CD14-positive monocyte (primary cell): ENCODE data around the gene MRPS11. TPM values are rescaled to one million over a fixed set of nuclear protein-coding genes. Genes with fewer than 3 reads are reported as not detected.

Source experiments
- DNase-seq, 3 donors: peaks; one replicate each; pipeline ENCODE4 v3.0.0-alpha.2; 2011 to 2022
- H2AFZ ChIP-seq: 2 replicates; pipeline ENCODE4 v1.6.0; 2012; ENCODE audit warnings: mild to moderate bottlenecking, low read depth, low read length, inconsistent platforms; ENCODE audit not compliant: insufficient read depth, poor library complexity, severe bottlenecking
- H3K27ac ChIP-seq, 2 donors: 1 replicate in 1 of 2; 2 replicates in 1 of 2; pipeline ENCODE4 v1.5.1; 2012 to 2013; ENCODE audit warnings: low read length in 2 of 2, control low read depth in 1 of 2, inconsistent platforms in 1 of 2, low read depth in 1 of 2, mild to moderate bottlenecking in 1 of 2
- H3K27me3 ChIP-seq, 2 donors: one replicate each; pipeline versions ENCODE4 v1.6.0 to v1.6.1; 2011 to 2013; ENCODE audit warnings: low read length in 2 of 2; ENCODE audit not compliant: control insufficient read depth in 2 of 2, insufficient read depth in 2 of 2
- H3K36me3 ChIP-seq, 2 donors: replicated peaks in 1 of 2; 1 replicate in 1 of 2; 2 replicates in 1 of 2; pipeline versions ENCODE4 v1.5.1 to v1.6.1; 2012 to 2013; ENCODE audit warnings: low read length in 2 of 2, control low read depth in 1 of 2, inconsistent platforms in 1 of 2, mild to moderate bottlenecking in 1 of 2; ENCODE audit not compliant: insufficient read depth in 2 of 2, control insufficient read depth in 1 of 2
- H3K4me1 ChIP-seq, 2 donors: 1 replicate in 1 of 2; 2 replicates in 1 of 2; pipeline versions ENCODE4 v1.5.1 to v1.6.1; 2012 to 2013; ENCODE audit warnings: low read length in 2 of 2, control low read depth in 1 of 2, inconsistent platforms in 1 of 2, mild to moderate bottlenecking in 1 of 2, moderate library complexity in 1 of 2; ENCODE audit not compliant: insufficient read depth in 2 of 2, control insufficient read depth in 1 of 2
- H3K4me2 ChIP-seq: replicated peaks from 2 replicates; pipeline ENCODE3; 2012; ENCODE audit warnings: low read length, moderate library complexity, mild to moderate bottlenecking; ENCODE audit not compliant: poor library complexity, severe bottlenecking; ENCODE audit errors: extremely low read depth
- H3K4me3 ChIP-seq, 3 experiments: fragments of 200-600 bp in 1 of 3; sonication (generic) in 1 of 3; replicated peaks in 1 of 3; 1 replicate in 2 of 3; 2 replicates in 1 of 3; pipeline ENCODE4 v1.5.1; 2011 to 2013; ENCODE audit warnings: low read length in 3 of 3, mild to moderate bottlenecking in 3 of 3, control low read depth in 2 of 3, low read depth in 2 of 3, inconsistent platforms in 1 of 3, moderate library complexity in 1 of 3
- H3K79me2 ChIP-seq: 2 replicates; pipeline ENCODE4 v1.6.0; 2012; ENCODE audit warnings: mild to moderate bottlenecking, control low read depth, inconsistent platforms, low read length, moderate library complexity; ENCODE audit not compliant: insufficient read depth
- H3K9ac ChIP-seq: 2 replicates; pipeline ENCODE4 v1.6.0; 2017; ENCODE audit warnings: low read length, mild to moderate bottlenecking; ENCODE audit not compliant: insufficient read depth, poor library complexity, severe bottlenecking
- H3K9me3 ChIP-seq, 2 donors: replicated peaks in 1 of 2; 1 replicate in 1 of 2; 2 replicates in 1 of 2; pipeline versions ENCODE4 v1.5.1 to v1.6.1; 2012 to 2013; ENCODE audit warnings: low read length in 2 of 2, control low read depth in 1 of 2; ENCODE audit not compliant: control insufficient read depth in 1 of 2, insufficient read depth in 1 of 2
- H4K20me1 ChIP-seq: 2 replicates; pipeline ENCODE4 v1.6.0; 2012; ENCODE audit warnings: mild to moderate bottlenecking, low read length, control low read depth, moderate library complexity; ENCODE audit not compliant: insufficient read depth
- H3K27ac Mint-ChIP-seq, 7 donors: one replicate each; pipeline ENCODE4 v1.8.0; 2020; ENCODE audit warnings: mild to moderate bottlenecking in 7 of 7, mixed read lengths in 7 of 7, moderate library complexity in 6 of 7, inconsistent platforms in 2 of 7
- H3K27me3 Mint-ChIP-seq, 3 donors: one replicate each; pipeline ENCODE4 v1.8.0; 2021 to 2022; ENCODE audit warnings: low read depth in 3 of 3, mild to moderate bottlenecking in 3 of 3, mixed read lengths in 3 of 3, moderate library complexity in 3 of 3, inconsistent platforms in 1 of 3
- H3K36me3 Mint-ChIP-seq, 2 donors: one replicate each; pipeline ENCODE4 v1.8.0; 2020; ENCODE audit warnings: mixed read lengths in 2 of 2, inconsistent platforms in 1 of 2, mild to moderate bottlenecking in 1 of 2
- H3K4me1 Mint-ChIP-seq: one replicate; pipeline ENCODE4 v1.8.0; 2020; ENCODE audit warnings: mild to moderate bottlenecking, mixed read lengths
- H3K4me3 Mint-ChIP-seq, 2 donors: one replicate each; pipeline ENCODE4 v1.8.0; 2020; ENCODE audit warnings: mild to moderate bottlenecking in 2 of 2, mixed read lengths in 2 of 2, moderate library complexity in 1 of 2
- H3K9me3 Mint-ChIP-seq, 7 donors: one replicate each; pipeline ENCODE4 v1.8.0; 2020 to 2022; ENCODE audit warnings: mixed read lengths in 7 of 7, mild to moderate bottlenecking in 6 of 7, moderate library complexity in 6 of 7, inconsistent platforms in 2 of 7
- WGBS: methylation state at CpG from one replicate; pipeline ENCODE4 v1.1.5; 2013; ENCODE audit warnings: missing lambda C conversion rate; ENCODE audit not compliant: insufficient coverage; 5-methylcytosine and 5-hydroxymethylcytosine counted together
- intact Hi-C, 2 donors: fragments of 100-400 bp; cut with micrococcal nuclease; formaldehyde crosslinking; loops; one replicate each; pipeline versions ENCODE4 v1.15.0 to v1.15.1; 2023
- polyA plus RNA-seq, 3 donors: library from polyadenylated mRNA; depleted of rRNA in 1 of 3; unstranded in 2 of 3; stranded (reverse) in 1 of 3; fragments of 300-500 nt in 2 of 3; fragments of >200 nt in 1 of 3; fragmentation: Illumina TruSeq in 2 of 3; gene quantifications; 1 replicate in 2 of 3; 2 replicates in 1 of 3; pipeline ENCODE4 v1.2.3, GENCODE V29; 2012 to 2021
- TF ChIP-seq, protein P1 (sequence below): fragments of 200-600 bp; IDR thresholded peaks from one replicate; pipeline ENCODE4 v1.8.0; 2022; ENCODE audit warnings: antibody characterized with exemption, mild to moderate bottlenecking

Gene MRPS11
- polyA plus RNA-seq, 3 donors: 31.1 to 70.2 (median 65.2) TPM

DNA sequence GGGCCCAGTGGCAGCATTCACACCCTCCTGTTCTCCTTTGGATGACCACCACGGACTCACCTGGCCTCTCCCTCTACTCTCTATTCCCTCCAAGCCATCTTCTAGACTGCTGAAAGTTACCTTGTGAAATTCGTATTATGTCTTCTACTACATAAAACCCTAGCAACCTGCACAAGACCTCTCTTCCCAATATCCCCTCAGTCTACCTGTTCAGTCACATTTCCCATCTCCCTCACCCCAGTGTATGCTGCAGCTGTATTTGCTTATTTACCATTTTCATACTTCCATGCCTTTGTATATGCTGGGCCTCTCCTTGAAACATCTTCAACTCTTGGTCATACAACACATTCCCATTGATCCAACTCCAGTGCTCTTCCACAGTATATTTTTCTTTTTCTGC is 43.7 kb downstream of the MRPS11 start:
- H3K79me2 ChIP-seq: no peaks in the 10 kb centered on the region
- TF ChIP-seq, protein P1, sequence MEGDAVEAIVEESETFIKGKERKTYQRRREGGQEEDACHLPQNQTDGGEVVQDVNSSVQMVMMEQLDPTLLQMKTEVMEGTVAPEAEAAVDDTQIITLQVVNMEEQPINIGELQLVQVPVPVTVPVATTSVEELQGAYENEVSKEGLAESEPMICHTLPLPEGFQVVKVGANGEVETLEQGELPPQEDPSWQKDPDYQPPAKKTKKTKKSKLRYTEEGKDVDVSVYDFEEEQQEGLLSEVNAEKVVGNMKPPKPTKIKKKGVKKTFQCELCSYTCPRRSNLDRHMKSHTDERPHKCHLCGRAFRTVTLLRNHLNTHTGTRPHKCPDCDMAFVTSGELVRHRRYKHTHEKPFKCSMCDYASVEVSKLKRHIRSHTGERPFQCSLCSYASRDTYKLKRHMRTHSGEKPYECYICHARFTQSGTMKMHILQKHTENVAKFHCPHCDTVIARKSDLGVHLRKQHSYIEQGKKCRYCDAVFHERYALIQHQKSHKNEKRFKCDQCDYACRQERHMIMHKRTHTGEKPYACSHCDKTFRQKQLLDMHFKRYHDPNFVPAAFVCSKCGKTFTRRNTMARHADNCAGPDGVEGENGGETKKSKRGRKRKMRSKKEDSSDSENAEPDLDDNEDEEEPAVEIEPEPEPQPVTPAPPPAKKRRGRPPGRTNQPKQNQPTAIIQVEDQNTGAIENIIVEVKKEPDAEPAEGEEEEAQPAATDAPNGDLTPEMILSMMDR: no peak
- no peaks in the 10 kb centered on the region for H3K9me3 ChIP-seq
- H3K4me1 Mint-ChIP-seq: peaks cover 2% of the 10 kb centered on the region
- H3K27me3 ChIP-seq: no peaks in the 10 kb centered on the region
- H4K20me1 ChIP-seq: no peaks in the 10 kb centered on the region
- no peak overlapping the region for H2AFZ ChIP-seq
- no peak overlapping the region for H3K4me3 Mint-ChIP-seq
- H3K36me3 ChIP-seq: peaks cover 30 to 56% of the 10 kb centered on the region in 2 donors
- H3K27ac Mint-ChIP-seq: no peak overlapping the region
- intact Hi-C loops: no loop called here
- no peak overlapping the region for H3K4me2 ChIP-seq
- H3K9me3 Mint-ChIP-seq: no peaks in the 10 kb centered on the region
- no peaks in the 10 kb centered on the region for H3K4me1 ChIP-seq
- no peak overlapping the region for H3K9ac ChIP-seq
- no peak overlapping the region for H3K27ac ChIP-seq
- H3K36me3 Mint-ChIP-seq: peaks cover 48 to 53% of the 10 kb centered on the region in 2 donors
- H3K4me3 ChIP-seq: no peak overlapping the region
- peaks cover 0 to 3% (median 0%) of the 10 kb centered on the region in 3 donors for H3K27me3 Mint-ChIP-seq
- 98% methylated on average over 2 of the region's 2 CpGs for WGBS
- no peak for DNase-seq

DNA sequence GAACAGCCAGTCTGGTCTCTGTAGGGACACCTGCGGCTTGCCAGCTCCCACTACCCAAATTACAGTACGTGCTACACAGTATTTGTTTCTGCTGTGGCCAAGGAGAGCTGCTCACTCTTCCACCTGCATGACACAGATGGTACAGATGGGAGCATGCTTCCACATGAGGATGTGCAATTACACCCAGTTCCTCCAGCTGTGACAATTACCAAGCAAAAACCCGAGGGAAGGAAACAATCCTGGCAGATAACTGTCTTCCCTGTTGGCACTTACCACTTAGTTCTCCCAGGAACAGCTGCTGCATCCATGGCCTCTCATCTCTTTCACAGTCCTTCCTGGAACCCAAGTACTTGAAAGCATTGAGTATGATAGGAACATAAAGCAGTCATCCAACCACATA is 44.6 kb downstream of the MRPS11 start:
- Histone ChIP-seq H3K4me3 (no peak overlapping the region), H3K9me3 (no peaks in the 10 kb centered on the region), H3K4me2 (no peak overlapping the region), H3K9ac (no peak overlapping the region), H3K4me1 (no peaks in the 10 kb centered on the region), H2AFZ (no peak overlapping the region), H3K36me3 (peaks cover 31 to 57% of the 10 kb centered on the region in 2 donors), H3K27ac (no peak overlapping the region), H4K20me1 (no peaks in the 10 kb centered on the region), H3K27me3 (no peaks in the 10 kb centered on the region), H3K79me2 (no peaks in the 10 kb centered on the region)
- DNase-seq: no peak
- TF ChIP-seq, protein P1: no peak
- H3K4me3 Mint-ChIP-seq: no peak overlapping the region
- intact Hi-C loops: no loop called here
- peaks cover 2% of the 10 kb centered on the region for H3K4me1 Mint-ChIP-seq
- peaks cover 0 to 3% (median 0%) of the 10 kb centered on the region in 3 donors for H3K27me3 Mint-ChIP-seq
- H3K9me3 Mint-ChIP-seq: no peaks in the 10 kb centered on the region
- no peak overlapping the region for H3K27ac Mint-ChIP-seq
- peaks cover 54 to 59% of the 10 kb centered on the region in 2 donors for H3K36me3 Mint-ChIP-seq
- WGBS: no CpG with 5 or more reads among the region's 3 CpGs
